ENCODE results near the gene HNRNPU.
"Not testable (repeated sequence)": the region's sequence is repeated elsewhere in the genome, so short reads cannot be mapped to it uniquely, and the experiment has no call there.

Gene HNRNPU

GRCh38 chr1:244837597-244838258, 26.6 kb downstream of the HNRNPU start:
- Histone ChIP-seq H3K9ac (ENCODE audit: low read length in 2 of 2) (peak overlapping the region in 1 of 2 donors; percentile 95), H3K4me3 (ENCODE audit: low read length in 2 of 2) (peak overlapping the region; percentile 3 to 56), H3K36me3 (ENCODE audit: control insufficient read depth in 2 of 2, insufficient read depth in 2 of 2, low read length in 2 of 2) (peaks cover 3 to 9% of the 10 kb centered on the region in 2 donors), H3K9me3 (ENCODE audit: control insufficient read depth in 2 of 2, low read length in 2 of 2) (no peaks in the 10 kb centered on the region), H3K27ac (ENCODE audit: low read length) (peak overlapping the region; percentile 99), H3K4me1 (ENCODE audit: control insufficient read depth, insufficient read depth, low read length) (peaks cover 24% of the 10 kb centered on the region), H3K27me3 (ENCODE audit: control insufficient read depth in 1 of 2, insufficient read depth in 2 of 2, low read length in 2 of 2) (no peaks in the 10 kb centered on the region)

DNA sequence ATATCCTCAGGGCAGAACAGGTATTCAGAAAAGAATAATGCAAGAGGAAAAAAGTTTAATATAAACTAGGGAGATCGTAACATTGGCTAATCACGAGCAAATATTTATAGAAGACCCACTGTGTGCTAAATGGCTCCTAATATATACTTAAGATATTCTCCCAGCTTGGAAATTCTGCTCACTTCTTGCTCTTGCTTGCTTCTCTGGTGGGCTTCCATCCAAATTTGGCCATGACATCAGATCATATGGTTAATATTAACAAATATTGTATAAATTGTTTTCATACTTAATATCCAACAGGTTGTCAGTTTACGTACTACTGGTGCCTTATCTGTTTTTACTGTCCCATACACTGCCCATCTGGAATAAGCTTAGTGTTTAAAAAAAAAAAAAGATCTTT, 27.8 kb downstream of the HNRNPU start:
- peak overlapping the region; percentile 86 to 95 for H3K4me3 ChIP-seq (ENCODE audit: low read length in 2 of 2)
- H3K4me1 ChIP-seq (ENCODE audit: control insufficient read depth, insufficient read depth, low read length), result peaks cover 23% of the 10 kb centered on the region
- peak overlapping the region; percentile 99 for H3K27ac ChIP-seq (ENCODE audit: low read length)
- peaks cover 3% of the 10 kb centered on the region in 2 donors for H3K36me3 ChIP-seq (ENCODE audit: control insufficient read depth in 2 of 2, insufficient read depth in 2 of 2, low read length in 2 of 2)
- H3K9me3 ChIP-seq (ENCODE audit: control insufficient read depth in 2 of 2, low read length in 2 of 2), result no peaks in the 10 kb centered on the region
- no peaks in the 10 kb centered on the region for H3K27me3 ChIP-seq (ENCODE audit: control insufficient read depth in 1 of 2, insufficient read depth in 2 of 2, low read length in 2 of 2)
- H3K9ac ChIP-seq (ENCODE audit: low read length in 2 of 2), result peak overlapping the region; percentile 93 to 95

GRCh38 chr1:244836135-244836521, 28.2 kb downstream of the HNRNPU start:
- Histone ChIP-seq H3K4me1 (ENCODE audit: control insufficient read depth, insufficient read depth, low read length) (peaks cover 18% of the 10 kb centered on the region), H3K9ac (ENCODE audit: low read length in 2 of 2) (peak overlapping the region; percentile 93 to 95), H3K36me3 (ENCODE audit: control insufficient read depth in 2 of 2, insufficient read depth in 2 of 2, low read length in 2 of 2) (peaks cover 3% of the 10 kb centered on the region in 2 donors)

GRCh38 chr1:244835276-244836134, 28.8 kb downstream of the HNRNPU start, which contains the start of gene COX20:
COX20 (plus strand) TSS chr1:244835658; CDS start chr1:244835715, 57 bp downstream.
- Histone ChIP-seq H3K36me3 (ENCODE audit: control insufficient read depth in 2 of 2, insufficient read depth in 2 of 2, low read length in 2 of 2) (peaks cover 3% of the 10 kb centered on the region in 2 donors), H3K27ac (ENCODE audit: low read length) (peak within 1 kb of the TSS; percentile 99), H3K27me3 (ENCODE audit: control insufficient read depth in 1 of 2, insufficient read depth in 2 of 2, low read length in 2 of 2) (no peaks in the 10 kb centered on the region), H3K9me3 (ENCODE audit: control insufficient read depth in 2 of 2, low read length in 2 of 2) (no peaks in the 10 kb centered on the region), H3K4me3 (ENCODE audit: low read length in 2 of 2) (peak within 1 kb of the TSS; percentile 86 to 95), H3K9ac (ENCODE audit: low read length in 2 of 2) (peak within 1 kb of the TSS; percentile 93 to 95), H3K4me1 (ENCODE audit: control insufficient read depth, insufficient read depth, low read length) (peaks cover 15% of the 10 kb centered on the region)

More at GRCh38 chr1:244836135-244836521, 28.2 kb downstream of the HNRNPU start:
- Histone ChIP-seq H3K27me3 (ENCODE audit: control insufficient read depth in 1 of 2, insufficient read depth in 2 of 2, low read length in 2 of 2) (no peaks in the 10 kb centered on the region), H3K4me3 (ENCODE audit: low read length in 2 of 2) (peak overlapping the region; percentile 86 to 95), H3K27ac (ENCODE audit: low read length) (peak overlapping the region; percentile 99), H3K9me3 (ENCODE audit: control insufficient read depth in 2 of 2, low read length in 2 of 2) (no peaks in the 10 kb centered on the region)

DNA sequence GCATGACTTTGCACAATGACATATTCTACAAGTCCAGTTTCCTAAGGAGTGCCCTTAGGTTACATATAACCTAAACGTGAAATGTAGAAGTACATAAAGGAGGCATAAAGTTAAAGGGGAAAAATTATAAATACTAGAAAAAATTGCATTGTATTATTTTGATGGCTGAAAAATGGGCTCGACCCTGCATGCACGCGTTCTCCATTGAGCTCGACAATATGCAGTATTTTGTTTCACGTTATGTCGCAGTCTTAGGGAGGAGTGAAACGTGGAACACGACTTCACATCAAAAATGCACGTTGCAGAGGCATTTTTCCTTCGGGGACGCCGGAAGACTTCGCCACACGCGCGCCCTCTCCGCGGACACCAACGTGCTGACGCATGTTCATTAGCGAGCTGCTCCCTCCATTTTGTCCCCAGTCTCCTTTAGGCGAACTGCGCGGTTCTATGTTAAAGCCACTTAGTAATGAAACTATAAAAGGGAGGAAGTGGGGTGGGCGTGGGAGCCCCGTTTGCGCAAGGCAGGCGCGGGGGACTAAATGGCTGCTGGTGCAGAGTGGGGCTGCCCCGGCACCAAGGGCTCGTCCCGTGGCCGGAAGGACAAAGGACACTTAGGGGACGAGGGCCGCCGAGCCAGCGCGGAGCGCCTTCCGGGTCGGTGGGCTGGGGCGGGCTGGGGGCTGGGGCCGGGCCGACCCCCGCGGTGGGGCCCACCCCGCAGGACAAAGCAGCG, 29.6 kb downstream of the HNRNPU start:
- Histone ChIP-seq H3K36me3 (ENCODE audit: control insufficient read depth in 2 of 2, insufficient read depth in 2 of 2, low read length in 2 of 2) (peaks cover 2% of the 10 kb centered on the region in 2 donors), H3K4me3 (ENCODE audit: low read length in 2 of 2) (peak overlapping the region; percentile 86 to 95), H3K4me1 (ENCODE audit: control insufficient read depth, insufficient read depth, low read length) (peaks cover 13% of the 10 kb centered on the region), H3K9ac (ENCODE audit: low read length in 2 of 2) (peak overlapping the region; percentile 92 to 95), H3K9me3 (ENCODE audit: control insufficient read depth in 2 of 2, low read length in 2 of 2) (no peaks in the 10 kb centered on the region), H3K27ac (ENCODE audit: low read length) (peak overlapping the region; percentile 99), H3K27me3 (ENCODE audit: control insufficient read depth in 1 of 2, insufficient read depth in 2 of 2, low read length in 2 of 2) (no peaks in the 10 kb centered on the region)

GRCh38 chr1:244833734-244834542, 30.4 kb downstream of the HNRNPU start:
- peak overlapping the region; percentile 92 to 95 for H3K9ac ChIP-seq (ENCODE audit: low read length in 2 of 2)
- peak overlapping the region; percentile 86 to 95 for H3K4me3 ChIP-seq (ENCODE audit: low read length in 2 of 2)
- H3K9me3 ChIP-seq (ENCODE audit: control insufficient read depth in 2 of 2, low read length in 2 of 2), result no peaks in the 10 kb centered on the region
- peaks cover 12% of the 10 kb centered on the region for H3K4me1 ChIP-seq (ENCODE audit: control insufficient read depth, insufficient read depth, low read length)
- peak overlapping the region; percentile 99 for H3K27ac ChIP-seq (ENCODE audit: low read length)
- H3K36me3 ChIP-seq (ENCODE audit: control insufficient read depth in 2 of 2, insufficient read depth in 2 of 2, low read length in 2 of 2), result no peaks in the 10 kb centered on the region
- no peaks in the 10 kb centered on the region for H3K27me3 ChIP-seq (ENCODE audit: control insufficient read depth in 1 of 2, insufficient read depth in 2 of 2, low read length in 2 of 2)

- Histone ChIP-seq H3K4me3 (ENCODE audit: low read length in 2 of 2) (peak overlapping the region; percentile 86 to 95), H3K9ac (ENCODE audit: low read length in 2 of 2) (peak overlapping the region; percentile 92 to 95), H3K4me1 (ENCODE audit: control insufficient read depth, insufficient read depth, low read length) (peaks cover 12% of the 10 kb centered on the region), H3K27ac (ENCODE audit: low read length) (peak overlapping the region; percentile 99)
- H3K27me3 ChIP-seq (ENCODE audit: control insufficient read depth in 1 of 2, insufficient read depth in 2 of 2, low read length in 2 of 2); H3K36me3 ChIP-seq (ENCODE audit: control insufficient read depth in 2 of 2, insufficient read depth in 2 of 2, low read length in 2 of 2); H3K9me3 ChIP-seq (ENCODE audit: control insufficient read depth in 2 of 2, low read length in 2 of 2): not testable (repeated sequence)
These were observed 31.1 kb downstream of the HNRNPU start for GRCh38 chr1:244833260-244833659.

- H3K4me3 ChIP-seq (ENCODE audit: low read length in 2 of 2), result no peak overlapping the region
- no peak overlapping the region for H3K27ac ChIP-seq (ENCODE audit: low read length)
- H3K9ac ChIP-seq (ENCODE audit: low read length in 2 of 2), result no peak overlapping the region
- H3K9me3 ChIP-seq (ENCODE audit: control insufficient read depth in 2 of 2, low read length in 2 of 2), result no peaks in the 10 kb centered on the region
- peaks cover 4% of the 10 kb centered on the region for H3K4me1 ChIP-seq (ENCODE audit: control insufficient read depth, insufficient read depth, low read length)
- H3K36me3 ChIP-seq (ENCODE audit: control insufficient read depth in 2 of 2, insufficient read depth in 2 of 2, low read length in 2 of 2), result no peaks in the 10 kb centered on the region
- no peaks in the 10 kb centered on the region for H3K27me3 ChIP-seq (ENCODE audit: control insufficient read depth in 1 of 2, insufficient read depth in 2 of 2, low read length in 2 of 2)
These were observed 33.7 kb downstream of the HNRNPU start for GRCh38 chr1:244830639-244831038.

DNA sequence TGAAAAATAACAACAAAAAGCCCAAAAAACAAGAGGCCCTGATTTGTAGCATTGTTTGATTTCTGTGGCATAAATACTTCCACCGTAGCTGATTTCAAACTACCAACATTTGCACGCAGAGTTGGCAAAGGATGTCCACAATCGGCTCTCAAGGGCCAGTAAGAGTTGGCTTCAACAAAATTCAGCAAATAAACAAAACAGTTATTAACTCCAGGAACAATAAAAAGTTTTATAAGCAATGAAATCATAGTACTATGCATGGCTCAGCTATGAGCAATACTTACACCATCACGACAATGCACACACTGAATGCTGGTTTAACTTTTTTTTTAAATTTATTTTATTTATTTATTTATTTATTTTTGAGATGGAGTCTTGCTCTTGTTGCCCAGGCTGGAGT, 37.6 kb downstream of the HNRNPU start:
- H3K36me3 ChIP-seq (ENCODE audit: control insufficient read depth in 2 of 2, insufficient read depth in 2 of 2, low read length in 2 of 2), result no peaks in the 10 kb centered on the region
- H3K9me3 ChIP-seq (ENCODE audit: control insufficient read depth in 2 of 2, low read length in 2 of 2), result no peaks in the 10 kb centered on the region
- H3K9ac ChIP-seq (ENCODE audit: low read length in 2 of 2), result no peak overlapping the region
- no peaks in the 10 kb centered on the region for H3K27me3 ChIP-seq (ENCODE audit: control insufficient read depth in 1 of 2, insufficient read depth in 2 of 2, low read length in 2 of 2)
- H3K4me1 ChIP-seq (ENCODE audit: control insufficient read depth, insufficient read depth, low read length), result no peaks in the 10 kb centered on the region
- no peak overlapping the region for H3K4me3 ChIP-seq (ENCODE audit: low read length in 2 of 2)
- no peak overlapping the region for H3K27ac ChIP-seq (ENCODE audit: low read length)

- Histone ChIP-seq H3K9me3 (ENCODE audit: control insufficient read depth in 2 of 2, low read length in 2 of 2) (no peaks in the 10 kb centered on the region), H3K27ac (ENCODE audit: low read length) (no peak overlapping the region), H3K4me3 (ENCODE audit: low read length in 2 of 2) (no peak overlapping the region), H3K4me1 (ENCODE audit: control insufficient read depth, insufficient read depth, low read length) (no peaks in the 10 kb centered on the region), H3K27me3 (ENCODE audit: control insufficient read depth in 1 of 2, insufficient read depth in 2 of 2, low read length in 2 of 2) (no peaks in the 10 kb centered on the region), H3K36me3 (ENCODE audit: control insufficient read depth in 2 of 2, insufficient read depth in 2 of 2, low read length in 2 of 2) (no peaks in the 10 kb centered on the region), H3K9ac (ENCODE audit: low read length in 2 of 2) (no peak overlapping the region)
These were observed 41.5 kb downstream of the HNRNPU start for GRCh38 chr1:244822878-244823277.
